GM19452 (cell line): ENCODE data around the gene MARVELD1.
"Not testable (repeated sequence)": the region's sequence is repeated elsewhere in the genome, so short reads cannot be mapped to it uniquely, and the experiment has no call there.

Source experiments
- ATAC-seq: cut with Tn5 transposase; IDR thresholded peaks from one replicate; pipeline ENCODE4 v1.9.1; 2021; ENCODE audit not compliant: unreplicated experiment

MARVELD1 gene

DNA sequence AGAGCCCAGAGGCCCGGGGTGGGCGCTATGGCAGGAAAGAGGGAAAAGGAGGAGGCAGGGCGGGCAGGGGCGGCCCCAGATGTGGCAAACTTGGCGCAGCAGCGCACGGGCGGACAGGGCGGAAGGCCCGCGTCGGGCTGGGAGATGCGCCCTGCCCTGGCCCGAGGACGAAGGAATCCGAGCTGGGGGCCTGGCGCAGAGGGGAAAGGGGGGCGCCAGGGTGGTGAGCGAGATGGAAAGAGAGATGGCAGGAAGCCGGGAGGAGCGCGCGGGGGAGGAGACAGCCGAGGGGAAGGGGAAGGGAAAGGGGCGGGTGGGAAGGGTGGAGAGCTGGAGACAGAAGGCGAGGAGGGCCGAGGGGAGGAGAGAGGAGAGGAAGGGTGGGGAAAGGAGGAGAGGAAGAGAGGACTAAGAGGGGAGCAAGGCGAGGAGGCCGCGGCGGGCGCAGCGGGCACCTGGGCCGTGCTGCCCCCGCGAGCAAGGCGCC is at the start of gene MARVELD1:
Gene MARVELD1, plus strand, starts transcription at position 392 of the 487 bp plus-strand sequence. CDS start 147 bp downstream, outside the sequence.
- no peak for ATAC-seq

DNA sequence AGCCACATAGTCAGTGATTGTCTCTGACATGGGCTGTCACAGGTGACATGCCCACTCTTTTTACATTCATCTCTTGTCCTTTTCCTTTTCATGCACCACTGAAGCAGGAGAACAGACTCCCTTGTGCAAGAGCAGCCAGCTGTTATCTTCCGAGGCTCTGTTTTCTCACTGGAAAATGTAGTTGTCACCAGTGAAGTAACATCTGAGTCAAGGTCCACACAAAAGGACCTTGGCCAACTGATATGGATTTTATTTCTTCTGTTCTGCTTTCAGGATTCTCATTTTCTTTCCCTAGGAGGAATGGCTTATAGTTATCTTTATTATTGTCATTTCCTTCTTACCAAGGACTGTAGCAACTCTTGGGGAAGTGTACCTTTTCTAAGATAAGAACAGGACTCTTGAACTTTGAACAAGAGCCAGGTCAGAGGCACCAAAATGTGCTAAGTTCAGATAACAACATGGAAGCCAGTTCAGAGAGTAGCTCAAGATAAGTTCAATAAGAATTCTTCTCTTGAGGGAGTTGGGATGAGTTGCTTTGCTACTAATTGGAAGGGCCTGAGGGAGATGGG is 49.2 kb upstream of the MARVELD1 start:
- ATAC-seq = no peak

DNA sequence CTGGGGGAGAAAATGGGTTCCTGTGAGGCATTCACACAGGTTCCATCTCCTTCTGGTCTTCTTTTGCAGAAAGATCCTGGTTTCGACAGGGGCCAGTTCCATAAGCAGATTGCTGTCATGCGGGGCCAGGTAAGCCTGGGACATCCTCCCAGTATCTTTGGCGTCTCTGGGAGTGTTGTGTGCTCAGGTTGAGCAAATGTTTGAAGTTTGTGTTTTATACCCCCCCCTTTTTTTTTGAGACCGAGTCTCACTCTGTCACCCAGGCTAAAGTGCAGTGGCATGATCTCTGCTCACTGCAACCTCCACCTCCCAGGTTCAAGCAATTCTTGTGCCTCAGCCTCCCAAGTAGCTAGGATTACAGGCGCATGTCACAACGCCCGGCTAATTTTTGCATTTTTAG is 46.5 kb upstream of the MARVELD1 start:
- no peak for ATAC-seq

DNA sequence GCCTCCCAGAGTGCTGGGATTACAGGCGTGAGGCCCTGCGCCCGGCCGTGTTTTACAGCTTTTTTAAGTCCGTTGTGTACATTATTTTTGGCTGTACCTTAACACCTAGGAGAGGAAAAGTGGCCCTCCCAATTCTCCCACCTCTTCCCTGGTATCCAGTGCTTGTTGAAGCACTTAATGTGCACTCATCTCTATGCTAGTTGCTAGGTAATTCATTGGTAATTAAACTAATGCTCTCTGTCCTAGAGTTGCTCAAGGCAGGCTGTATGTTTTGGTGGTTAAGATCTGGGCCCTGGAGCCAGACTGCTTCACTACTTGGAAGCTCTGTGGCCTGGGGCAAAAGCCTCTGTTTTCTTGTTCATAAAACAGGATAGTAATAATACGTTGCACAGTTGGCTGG is 46.1 kb upstream of the MARVELD1 start:
- no peak for ATAC-seq

DNA sequence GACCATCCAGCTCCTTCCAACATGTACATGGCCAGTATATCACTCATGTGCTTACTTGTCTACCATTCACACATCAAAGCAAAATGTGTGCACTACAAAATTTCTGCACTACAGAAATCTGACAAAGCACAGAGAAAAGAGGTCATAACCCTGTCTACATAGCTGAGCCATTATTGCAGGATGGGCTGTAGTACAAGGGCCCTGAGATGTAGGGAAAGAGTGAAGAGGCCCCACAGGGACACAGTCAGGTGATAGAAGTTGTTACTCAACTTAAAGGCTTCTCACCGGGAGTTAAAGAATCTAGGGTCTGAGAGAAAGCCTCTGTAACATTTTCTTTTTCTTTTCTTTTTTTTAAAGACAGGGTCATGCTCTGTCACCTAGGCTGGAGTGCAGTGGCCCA is 44.0 kb upstream of the MARVELD1 start:
- ATAC-seq = no peak

DNA sequence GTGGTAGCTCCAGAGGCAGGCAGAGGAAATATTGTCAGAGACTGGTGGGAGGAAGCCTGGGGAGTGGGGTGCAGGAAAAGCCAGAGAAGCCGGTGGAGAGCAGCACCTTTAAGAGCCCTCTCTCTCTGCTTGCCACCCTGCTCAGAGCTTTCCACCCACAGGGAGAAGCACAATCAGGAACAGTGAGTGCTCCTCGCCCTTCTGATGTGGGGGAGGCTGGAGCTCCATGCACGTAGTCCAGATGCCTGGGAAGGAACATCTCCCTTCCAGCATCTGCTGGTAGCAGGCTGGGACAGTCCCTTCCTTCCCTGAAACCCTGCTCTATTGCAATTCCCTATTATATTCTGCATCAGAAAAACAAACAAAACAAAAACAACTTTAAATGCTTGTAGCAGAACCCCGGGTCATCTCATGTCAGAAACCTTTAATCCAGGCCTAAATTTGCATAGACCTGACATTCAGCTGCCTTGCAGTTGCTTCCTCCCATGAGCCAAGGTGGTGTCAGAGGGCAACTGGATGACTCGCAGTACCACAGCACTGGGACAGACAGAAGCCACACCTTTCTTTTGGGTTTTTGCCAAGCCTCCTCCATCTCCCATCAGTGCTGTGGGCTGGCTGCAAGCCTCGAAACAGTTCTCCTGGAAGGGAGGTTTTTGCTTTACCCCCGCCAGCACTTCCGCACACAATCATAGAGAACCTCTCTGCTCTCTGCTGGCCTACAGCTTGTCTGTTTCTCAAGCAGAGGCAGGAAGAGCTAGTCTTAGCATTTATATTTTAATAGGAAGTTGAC is 39.6 kb upstream of the MARVELD1 start:
- no peak for ATAC-seq

DNA sequence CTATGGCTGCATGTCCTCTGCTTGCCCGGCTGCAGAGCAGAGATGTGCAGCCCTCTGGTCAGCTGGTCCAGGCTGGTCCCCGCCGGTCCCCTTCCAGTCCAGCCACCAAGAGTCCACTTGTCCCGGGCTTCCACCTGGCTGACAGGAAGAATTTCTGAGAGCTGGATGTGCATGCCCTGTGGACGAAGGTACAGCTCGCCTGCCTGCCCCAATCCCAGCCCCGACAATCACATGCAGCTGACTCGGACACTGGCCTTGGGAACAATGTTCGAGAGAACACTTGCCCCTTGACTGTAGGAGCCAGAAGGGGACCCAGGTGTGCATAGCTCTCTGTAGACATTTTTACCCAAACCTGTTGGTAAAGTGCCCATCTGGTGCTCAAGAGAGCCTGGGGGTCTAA is 38.3 kb upstream of the MARVELD1 start:
- no peak for ATAC-seq

DNA sequence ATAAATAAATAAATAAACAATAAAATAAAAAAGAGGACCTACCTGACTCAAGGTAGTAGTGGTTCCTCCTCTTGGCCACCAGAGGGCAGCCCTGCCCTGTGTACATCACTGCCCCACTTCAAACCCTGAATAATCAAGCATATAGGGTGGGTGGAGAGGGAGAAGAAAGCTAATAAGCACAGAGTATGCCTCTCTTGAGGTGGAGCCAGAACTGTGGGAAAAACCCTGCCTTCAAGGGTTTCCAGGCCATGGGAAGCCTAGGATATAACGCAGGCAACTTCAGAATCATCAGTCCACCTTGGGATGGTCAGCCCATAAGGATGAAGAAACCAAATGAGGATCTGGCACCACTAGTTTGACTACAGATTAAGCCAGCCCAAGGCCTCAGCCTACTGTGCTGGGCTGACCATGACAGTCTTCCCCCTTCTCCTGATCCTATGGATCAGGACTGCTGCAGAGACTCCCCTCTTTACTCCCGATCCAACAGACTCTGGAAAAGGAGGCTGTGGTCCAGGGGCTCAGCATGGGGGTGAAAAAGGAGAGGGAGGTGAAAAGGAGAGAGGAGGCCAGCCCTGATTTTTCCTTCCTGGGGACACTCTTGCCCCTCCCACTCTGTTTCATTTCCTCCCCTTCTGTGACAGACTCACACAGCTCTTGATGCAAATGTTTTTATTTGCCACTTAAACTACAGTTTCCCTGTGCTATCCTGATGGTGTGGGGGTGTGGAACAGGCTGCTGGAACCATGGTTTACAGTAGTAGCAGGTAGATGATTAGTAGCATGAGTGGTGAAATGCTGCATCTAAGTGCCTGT is 36.6 kb upstream of the MARVELD1 start:
- ATAC-seq = no peak

DNA sequence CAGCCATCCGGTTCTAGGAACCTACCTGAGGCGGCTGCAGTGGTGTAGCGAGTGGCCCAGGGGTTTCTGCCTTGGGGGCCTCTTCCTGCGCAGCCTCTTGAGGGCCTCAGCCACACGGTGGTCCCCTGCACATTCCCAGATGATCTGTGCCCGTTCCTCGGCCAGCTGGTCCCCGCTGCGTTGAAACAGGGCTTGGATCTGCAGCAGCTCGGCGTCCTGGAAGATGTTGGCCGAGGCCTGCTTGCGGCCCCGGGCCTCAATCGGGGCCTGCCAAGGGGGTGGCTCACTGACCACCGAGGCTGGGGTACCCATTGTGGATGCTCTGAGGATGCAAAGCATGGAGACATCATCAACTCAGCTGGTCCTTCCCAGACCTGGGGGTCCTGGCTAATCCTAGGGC is 33.9 kb upstream of the MARVELD1 start:
- ATAC-seq = no peak

DNA sequence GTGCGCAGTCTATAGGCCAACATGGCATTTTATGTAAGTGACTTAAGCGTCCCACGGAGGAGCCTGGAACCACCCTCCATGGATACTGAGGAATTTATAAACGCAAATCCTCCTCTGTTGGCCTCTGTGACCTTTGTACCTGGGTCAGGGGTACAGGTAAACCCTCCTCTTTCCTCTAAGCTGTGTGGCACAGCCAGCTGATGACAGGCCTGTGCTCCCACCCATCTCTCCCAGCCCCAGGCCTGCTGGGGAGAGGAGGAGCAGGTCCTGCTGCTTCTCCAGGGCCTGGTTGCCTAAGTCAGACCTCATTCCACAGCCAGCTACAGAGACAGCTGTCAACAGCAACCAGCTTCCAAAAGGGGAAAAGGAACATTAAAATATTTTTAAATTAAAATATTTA is 31.5 kb upstream of the MARVELD1 start:
- no peak for ATAC-seq

DNA sequence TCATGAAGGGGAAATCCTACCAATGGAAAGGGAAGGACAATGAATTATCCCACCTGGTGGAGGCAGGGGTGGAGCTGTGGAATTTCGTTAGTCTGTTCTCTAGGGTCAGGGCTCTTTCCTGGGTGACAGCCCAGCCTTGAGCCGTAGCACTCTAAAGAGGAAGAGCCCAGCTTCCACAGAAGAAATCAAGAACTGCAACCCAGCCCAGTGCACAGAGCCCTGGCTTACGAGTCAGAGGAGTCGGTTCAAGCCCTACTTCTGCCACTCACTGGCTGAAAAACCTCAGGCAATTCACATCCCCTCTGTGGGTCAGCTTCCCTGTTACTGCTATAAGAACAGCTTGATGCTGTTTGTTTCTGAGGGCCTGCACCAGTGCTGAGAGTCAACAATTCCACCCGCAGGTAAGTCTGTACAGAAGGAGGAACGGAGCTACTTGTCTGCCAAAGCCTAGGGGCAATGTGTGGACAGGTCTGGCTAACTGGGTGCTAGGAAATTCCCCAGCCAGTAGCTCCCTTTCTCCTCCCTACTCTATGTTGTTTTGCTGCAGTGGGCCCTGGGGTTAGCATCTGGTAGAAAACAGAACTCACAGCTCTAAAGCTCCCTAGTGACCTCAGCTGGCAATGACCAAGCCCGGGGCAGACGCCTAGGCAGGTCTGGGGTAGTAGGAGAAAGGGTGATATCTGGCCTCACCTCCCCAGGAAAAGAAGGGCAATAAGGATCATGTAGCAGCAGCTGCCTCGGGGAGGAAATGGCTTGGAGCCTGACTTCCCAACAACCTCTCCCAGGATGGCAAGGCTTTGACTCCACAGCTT is 29.8 kb upstream of the MARVELD1 start:
- no peak for ATAC-seq

DNA sequence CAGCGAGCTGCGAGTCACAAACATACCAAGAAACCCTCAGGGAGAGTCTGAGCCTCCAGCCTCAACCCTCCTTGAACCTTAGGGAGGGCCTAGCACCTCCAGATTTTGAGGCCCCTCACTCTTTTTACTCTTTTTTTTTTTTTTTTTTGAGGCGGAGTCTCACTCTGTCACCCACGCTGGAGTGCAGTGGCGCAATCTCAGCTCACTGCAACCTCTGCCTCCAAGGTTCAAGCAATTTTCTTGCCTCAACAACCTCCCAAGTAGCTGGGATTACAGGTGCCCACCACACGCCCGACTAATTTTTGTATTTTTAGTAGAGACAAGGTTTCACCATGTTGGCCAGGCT is 29.2 kb upstream of the MARVELD1 start:
- ATAC-seq = not testable (repeated sequence)

DNA sequence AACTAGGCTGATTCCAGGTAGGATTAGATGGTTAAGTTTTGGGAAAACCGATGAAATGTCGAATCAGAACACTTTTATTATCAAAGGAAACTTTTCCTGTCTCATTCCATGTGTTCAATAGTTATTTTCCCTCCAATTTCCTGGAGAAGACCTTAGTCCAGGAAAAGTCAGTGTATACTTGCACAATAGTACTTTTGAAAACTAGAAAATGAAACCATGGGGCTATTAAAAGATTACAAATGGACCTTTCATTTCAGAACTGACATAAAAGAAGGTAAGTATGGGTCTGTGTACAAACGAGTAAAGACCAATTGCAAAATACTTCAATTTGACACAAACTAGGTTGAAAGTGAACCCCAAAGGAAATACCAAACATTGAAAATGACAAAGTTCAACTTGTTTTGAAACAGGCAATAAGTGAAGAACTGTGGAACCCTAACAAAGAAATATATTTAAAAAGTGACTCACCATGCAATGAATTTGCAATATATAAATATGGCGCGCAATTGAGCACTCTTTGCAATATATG is 28.6 kb upstream of the MARVELD1 start:
- ATAC-seq = no peak

DNA sequence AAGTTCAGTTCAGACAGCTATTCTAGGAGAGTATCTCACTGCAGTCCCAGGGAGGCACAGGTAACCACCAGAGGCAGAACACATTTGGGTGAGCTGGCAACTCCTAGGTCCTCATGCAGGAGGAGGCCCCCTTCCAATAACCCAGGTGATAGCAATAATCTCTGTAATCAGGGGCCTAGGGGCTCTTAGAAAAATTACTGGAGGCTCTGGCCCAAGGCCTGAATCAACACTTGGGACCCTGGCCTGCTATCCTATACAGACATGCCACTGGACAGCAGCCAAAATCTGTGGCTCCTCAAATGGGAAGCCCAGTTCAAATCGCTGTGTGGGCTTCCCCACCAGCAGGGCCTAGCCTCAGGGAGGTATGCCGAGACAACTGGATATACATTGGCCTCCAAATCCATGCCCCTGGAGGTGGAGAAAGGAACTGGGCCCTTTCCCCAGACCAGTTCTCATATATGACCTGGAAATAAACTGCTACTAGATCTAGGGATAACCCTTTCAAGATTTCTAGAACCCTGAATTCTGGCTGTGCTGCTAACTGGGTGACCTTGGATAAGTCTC is 28.1 kb upstream of the MARVELD1 start:
- no peak for ATAC-seq

DNA sequence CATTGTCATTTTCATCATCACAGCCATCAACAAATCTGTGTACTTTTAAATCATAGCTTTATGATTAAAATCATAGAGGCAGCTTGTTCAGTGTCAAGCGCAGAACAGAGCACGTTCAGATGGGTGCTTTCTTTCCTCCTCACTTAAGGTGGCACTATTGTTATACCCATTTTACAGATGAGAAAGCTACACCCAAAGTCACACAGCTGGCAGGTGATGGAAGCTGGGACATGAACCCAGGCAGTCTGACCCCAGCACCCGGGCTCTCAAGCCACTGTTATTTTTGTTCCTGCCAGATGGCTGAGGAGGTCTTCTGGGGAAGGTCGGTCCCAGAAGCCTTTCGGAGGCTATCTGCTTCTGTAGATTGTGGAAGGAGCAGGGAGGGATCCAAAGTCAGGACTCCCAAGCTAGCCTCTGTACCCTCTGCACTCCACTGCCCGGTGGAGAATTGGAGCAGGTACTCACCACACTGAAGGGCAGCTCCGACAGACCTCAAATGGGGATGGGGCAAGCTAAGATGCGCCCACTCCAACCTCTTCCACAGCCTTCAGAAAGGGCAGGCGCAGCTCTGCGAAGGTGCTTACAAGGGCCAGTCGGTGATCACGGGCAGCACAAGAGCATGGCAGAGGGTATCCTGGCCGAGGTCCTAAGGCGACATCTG is 27.1 kb upstream of the MARVELD1 start:
- ATAC-seq = no peak

DNA sequence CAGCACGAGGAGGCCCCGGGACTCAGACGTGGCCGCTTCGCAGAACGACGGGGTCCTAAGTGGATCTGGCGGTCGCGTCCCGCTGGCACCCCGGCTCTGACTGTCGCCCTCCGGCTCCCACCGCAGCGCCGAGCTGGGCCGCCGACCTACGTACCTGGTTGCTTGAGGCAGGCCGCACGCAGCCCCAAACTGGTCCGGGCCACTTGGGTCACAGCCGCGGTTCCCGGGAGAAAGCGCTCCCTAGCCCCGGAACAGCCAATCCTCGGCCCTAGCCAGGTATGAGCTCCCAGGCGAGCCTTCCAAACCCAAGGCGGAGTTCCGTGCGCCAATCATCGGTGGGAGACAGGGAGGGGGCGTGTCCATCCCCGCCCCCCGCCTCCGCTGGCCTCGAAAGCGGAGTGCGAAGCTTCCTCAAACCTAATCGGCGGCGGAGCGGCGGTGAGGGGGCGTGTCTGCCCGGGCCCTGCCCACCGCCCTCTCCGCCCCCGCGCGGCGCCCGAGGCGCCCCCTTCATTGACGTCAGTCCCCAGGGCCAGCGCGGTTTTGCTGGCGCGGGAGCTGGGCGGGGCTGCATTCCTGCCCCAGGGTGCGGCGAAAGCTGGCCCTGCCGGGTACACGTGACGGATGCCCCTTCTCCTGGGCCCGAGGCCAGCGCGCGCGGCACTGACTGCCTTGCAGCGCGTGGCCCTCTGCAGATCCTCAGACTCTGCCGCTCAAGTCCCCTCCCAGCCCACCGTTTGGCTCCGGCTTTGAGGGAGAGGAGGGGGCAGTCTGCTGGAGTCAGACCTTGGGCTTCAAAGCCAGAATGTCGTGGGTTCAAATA is 26.4 kb upstream of the MARVELD1 start, which contains the start of gene AVPI1:
Gene AVPI1, minus strand, starts transcription at position 280 of the 823 bp plus-strand sequence. CDS start 7,336 bp downstream, outside the sequence.
- peak; percentile 83 for ATAC-seq

DNA sequence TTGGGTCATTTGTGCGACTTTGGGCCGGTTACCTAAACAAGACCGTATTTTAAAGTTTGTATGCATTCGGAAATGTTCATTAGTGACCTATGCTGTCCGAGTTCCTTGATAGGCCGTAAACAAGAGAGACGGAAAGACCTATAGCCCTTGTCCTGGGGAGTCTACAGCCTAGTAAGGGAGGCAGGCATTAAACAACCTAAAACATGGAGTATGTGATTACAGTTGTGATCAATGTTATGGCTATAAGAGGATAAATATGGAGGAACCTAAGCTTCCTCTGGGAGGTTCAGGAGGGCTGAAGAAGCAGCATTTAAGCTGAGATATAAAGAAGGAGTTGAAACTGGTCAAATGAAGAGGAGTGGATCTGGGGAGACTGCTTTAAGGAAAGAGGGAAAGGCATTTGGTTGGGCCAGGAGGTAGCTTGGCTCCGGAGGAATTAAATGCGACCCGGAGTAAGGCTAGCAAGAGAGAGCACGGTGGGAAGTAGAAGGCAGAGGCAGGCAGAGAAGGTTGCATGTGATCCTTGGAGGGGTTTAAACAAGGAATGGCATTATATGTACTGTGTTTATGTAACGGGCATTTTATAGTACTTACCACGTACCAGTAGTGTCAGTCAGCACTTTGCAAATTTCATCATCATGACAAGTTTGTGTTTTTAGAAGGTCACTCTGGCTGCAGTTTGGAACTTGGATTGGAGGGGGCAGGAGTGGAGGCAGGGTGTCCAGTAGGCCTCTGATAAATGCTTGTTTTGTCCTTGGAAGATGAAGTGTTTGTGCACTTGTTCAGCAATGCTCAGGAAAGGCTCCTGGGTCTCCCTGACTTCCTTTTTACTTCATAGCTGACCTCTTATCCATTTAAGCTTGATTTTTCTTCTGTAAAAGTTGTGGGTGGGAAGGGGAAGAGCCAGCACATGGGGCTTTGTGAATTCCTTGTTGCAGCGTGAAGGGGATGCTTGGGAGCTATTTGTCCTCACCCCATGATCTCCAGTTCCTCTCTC is 25.4 kb upstream of the MARVELD1 start:
- no peak for ATAC-seq

DNA sequence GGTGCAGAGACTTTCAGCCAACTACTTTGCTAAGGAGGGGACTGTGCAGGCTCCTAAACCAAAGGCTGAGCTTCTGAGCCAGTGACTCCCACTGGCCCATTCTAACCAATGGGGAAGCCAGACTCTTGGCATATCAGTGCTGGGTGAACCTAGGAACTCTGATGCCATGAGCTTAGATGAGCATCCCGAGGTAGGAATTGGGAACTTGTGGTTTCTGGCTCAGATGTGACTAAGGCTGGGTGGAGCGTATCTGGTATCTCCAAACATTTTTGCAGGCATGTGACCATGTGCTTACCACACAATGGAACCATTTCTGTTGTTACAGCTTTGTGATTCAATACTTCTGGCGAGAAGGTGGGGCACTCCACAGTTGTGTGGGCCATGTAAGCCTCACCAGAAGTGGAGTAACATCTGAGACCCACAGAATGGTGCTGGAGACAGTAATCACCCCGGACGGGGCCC is 23.9 kb upstream of the MARVELD1 start:
- ATAC-seq = no peak
